GM21825 (cell line): ENCODE measurements around the gene JKAMP.

Source experiments
- ATAC-seq: cut with Tn5 transposase; IDR thresholded peaks from one replicate; pipeline ENCODE4 v1.9.1; 2021; ENCODE audit warnings: mild to moderate bottlenecking, moderate library complexity; ENCODE audit not compliant: unreplicated experiment

Gene JKAMP

DNA sequence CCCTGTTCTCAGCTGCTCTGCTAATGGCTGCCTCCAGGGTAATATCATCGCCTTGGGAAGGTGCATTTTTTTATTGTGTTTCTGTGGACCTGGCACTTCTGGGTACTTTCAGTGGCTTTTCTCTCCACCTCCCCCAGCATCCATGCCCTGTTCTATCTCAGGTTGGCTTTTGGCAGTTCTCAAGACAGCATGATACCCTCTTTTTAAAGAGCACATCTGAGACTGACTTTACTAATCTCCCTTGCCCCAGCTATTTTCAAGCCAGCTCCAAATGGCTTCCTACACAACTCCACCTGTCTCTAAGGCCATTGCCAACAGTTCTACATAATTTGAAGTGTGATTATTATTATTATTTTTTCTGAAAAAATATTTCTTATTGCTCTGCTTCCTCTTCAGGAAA lies 53.2 kb downstream of the JKAMP start:
- no peak for ATAC-seq

DNA sequence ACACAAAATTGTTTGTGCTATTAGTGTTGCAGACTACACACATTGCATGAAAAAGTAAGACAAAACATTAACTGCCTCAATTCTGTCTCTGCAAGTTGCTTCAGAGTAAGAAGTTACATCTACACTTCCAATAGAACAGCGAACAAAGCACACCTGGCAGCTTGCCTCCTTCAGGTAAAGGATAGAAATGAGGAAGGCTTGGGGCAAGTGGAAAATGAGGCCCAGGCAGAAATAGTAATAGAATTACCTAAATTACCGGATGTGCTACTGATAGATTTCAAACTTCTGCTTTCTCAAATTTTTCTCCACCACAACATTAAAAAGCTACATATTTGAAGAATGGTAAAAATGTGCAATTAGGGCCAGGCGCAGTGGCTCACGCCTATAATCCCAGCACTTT lies 54.6 kb downstream of the JKAMP start:
- no peak for ATAC-seq

DNA sequence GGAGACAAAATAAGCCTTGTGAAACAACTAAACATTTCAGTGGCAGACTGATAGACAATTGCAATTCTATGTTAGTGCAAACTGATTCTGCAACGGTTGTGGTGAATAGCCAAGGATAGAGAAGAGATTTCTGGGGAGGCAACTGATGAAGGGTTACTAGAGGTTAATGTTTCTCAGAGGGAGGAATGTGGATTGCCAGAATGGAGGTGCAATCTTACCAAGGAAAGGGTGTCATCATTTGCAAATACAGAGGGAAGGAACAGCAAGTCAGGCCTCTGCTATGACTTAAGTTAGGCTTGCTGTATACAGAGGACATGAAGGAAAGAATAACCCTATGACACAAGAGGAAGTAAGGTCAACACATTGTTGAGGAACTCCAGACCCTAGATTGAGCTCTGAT lies 56.5 kb downstream of the JKAMP start:
- ATAC-seq, result no peak

DNA sequence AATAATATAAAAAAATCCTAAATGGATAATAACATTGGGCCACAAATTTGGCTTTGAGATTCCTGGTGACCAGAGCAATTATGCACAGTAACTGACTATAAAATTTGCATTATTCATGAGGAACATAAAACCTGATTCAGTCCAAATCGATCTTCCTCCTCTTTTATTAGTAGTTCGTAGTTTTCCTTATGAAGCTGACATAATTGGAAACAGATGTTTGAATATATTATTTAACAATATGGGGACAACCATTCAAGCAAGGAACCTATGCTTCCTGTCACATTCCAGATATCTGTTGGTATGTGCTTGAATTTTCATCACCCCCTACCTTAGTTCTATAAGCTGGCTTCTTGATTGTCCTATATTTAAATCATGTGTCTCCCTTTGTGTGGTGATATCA lies 57.4 kb downstream of the JKAMP start:
- no peak for ATAC-seq

DNA sequence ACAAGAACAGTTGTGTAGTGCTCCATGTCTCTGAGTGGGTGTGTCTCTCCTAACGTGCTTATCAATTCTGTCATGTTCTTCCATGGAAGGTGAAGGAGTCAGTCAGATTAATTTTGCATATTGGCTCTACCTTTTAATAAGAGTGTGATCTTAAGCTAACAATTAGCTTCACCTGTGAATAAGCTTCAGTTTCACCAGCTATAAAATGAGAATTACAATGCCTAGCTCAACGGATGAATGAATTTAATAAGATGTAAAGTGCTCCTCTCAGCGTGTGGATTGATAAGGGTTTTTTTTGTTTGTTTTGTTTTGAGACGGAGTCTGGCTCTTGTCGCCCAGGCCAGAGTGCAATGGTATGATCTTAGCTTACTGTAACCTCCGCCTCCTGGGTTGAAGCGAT lies 59.6 kb downstream of the JKAMP start:
- ATAC-seq, result no peak

DNA sequence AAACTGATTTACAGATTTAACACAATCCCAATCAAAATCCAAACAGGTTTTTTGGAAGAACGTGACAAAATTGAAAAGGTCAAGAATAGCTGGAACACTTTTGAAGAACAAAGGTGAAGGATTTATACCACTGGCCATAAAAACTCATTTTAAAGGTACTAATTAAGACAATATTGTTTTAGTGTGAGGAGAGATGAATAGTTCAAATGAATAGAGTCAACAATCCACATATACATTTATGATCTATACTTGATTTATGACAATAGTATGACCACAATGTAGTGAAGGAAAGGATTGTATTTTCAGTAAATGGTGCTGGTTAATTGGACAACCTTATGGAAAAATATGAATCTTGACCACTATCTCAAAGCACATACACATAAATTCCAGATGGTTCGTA lies 63.0 kb downstream of the JKAMP start:
- ATAC-seq, result no peak
